Measurements from ENCODE around the gene SASS6.

The SASS6 gene

GRCh38 chr1:100134872-100135271, 2.1 kb upstream of the SASS6 start:
- no peak for TF ChIP-seq NFIC (IDR thresholded peaks at IDR 0.05)
- no peak for TF ChIP-seq YY1 (IDR thresholded peaks at IDR 0.05; ENCODE audit: low read depth)
- no peak for TF ChIP-seq EP300 (IDR thresholded peaks at IDR 0.05; ENCODE audit: borderline replicate concordance)
- no peak for TF ChIP-seq EGR1 (IDR thresholded peaks at IDR 0.05)
- TF ChIP-seq RAD21 (IDR thresholded peaks at IDR 0.05; ENCODE audit: low read depth), result no peak
- no peak for TF ChIP-seq FOXM1 (IDR thresholded peaks at IDR 0.05; ENCODE audit: borderline replicate concordance, low read depth)
- no peak for TF ChIP-seq TEAD4 (IDR thresholded peaks at IDR 0.05)
- no peak for TF ChIP-seq TAF1 (IDR thresholded peaks at IDR 0.05; ENCODE audit: low read depth)
- no peak for TF ChIP-seq CEBPB (IDR thresholded peaks at IDR 0.05)
- no peak for TF ChIP-seq ZBTB7A (IDR thresholded peaks at IDR 0.05; ENCODE audit: low read depth)
- no peak for TF ChIP-seq CREB1 (IDR thresholded peaks at IDR 0.05; ENCODE audit: low read depth)
- TF ChIP-seq TCF12 (IDR thresholded peaks at IDR 0.05; ENCODE audit: low read depth), result no peak
- TF ChIP-seq, protein P1, sequence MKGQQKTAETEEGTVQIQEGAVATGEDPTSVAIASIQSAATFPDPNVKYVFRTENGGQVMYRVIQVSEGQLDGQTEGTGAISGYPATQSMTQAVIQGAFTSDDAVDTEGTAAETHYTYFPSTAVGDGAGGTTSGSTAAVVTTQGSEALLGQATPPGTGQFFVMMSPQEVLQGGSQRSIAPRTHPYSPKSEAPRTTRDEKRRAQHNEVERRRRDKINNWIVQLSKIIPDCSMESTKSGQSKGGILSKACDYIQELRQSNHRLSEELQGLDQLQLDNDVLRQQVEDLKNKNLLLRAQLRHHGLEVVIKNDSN (IDR thresholded peaks at IDR 0.05), result no peak
- no peak for TF ChIP-seq REST (IDR thresholded peaks at IDR 0.05; ENCODE audit: low read depth)

DNA sequence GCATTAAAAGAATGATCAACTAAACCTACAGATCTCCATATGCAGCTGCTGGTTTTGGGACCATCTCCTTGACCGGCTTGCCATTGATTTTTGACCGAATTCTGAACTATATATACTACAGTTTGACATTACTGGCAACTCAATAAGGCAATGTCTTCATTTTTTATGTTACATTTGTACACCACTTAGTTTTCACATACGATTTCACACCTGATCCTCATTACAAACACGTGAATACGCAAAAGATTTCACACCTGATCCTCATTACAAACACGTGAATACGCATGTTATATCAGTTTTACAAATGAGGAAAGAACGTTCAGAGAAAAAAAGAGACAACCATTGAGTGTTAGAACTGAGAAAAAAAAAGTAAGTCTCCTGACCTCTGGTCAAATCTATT, 1.1 kb downstream of the SASS6 start:
- no peak for TF ChIP-seq REST (IDR thresholded peaks at IDR 0.05; ENCODE audit: low read depth)
- TF ChIP-seq TCF12 (IDR thresholded peaks at IDR 0.05; ENCODE audit: low read depth), result no peak
- TF ChIP-seq NFIC (IDR thresholded peaks at IDR 0.05), result no peak
- TF ChIP-seq EGR1 (IDR thresholded peaks at IDR 0.05), result no peak
- TF ChIP-seq YY1 (IDR thresholded peaks at IDR 0.05; ENCODE audit: low read depth), result no peak
- no peak for TF ChIP-seq FOXM1 (IDR thresholded peaks at IDR 0.05; ENCODE audit: borderline replicate concordance, low read depth)
- TF ChIP-seq MAX (IDR thresholded peaks at IDR 0.05), result no peak
- TF ChIP-seq TAF1 (IDR thresholded peaks at IDR 0.05; ENCODE audit: low read depth), result no peak
- TF ChIP-seq, protein P1 (IDR thresholded peaks at IDR 0.05), result no peak
- TF ChIP-seq TEAD4 (IDR thresholded peaks at IDR 0.05), result no peak
- TF ChIP-seq CEBPB (IDR thresholded peaks at IDR 0.05), result no peak
- no peak for TF ChIP-seq RAD21 (IDR thresholded peaks at IDR 0.05; ENCODE audit: low read depth)
- no peak for TF ChIP-seq CREB1 (IDR thresholded peaks at IDR 0.05; ENCODE audit: low read depth)
- no peak for TF ChIP-seq ZBTB7A (IDR thresholded peaks at IDR 0.05; ENCODE audit: low read depth)
- no peak for TF ChIP-seq EP300 (IDR thresholded peaks at IDR 0.05; ENCODE audit: borderline replicate concordance)

- TF ChIP-seq, protein P1 (IDR thresholded peaks at IDR 0.05), result no peak
- no peak for TF ChIP-seq EGR1 (IDR thresholded peaks at IDR 0.05)
- no peak for TF ChIP-seq REST (IDR thresholded peaks at IDR 0.05; ENCODE audit: low read depth)
- TF ChIP-seq YY1 (IDR thresholded peaks at IDR 0.05; ENCODE audit: low read depth), result no peak
Measured at GRCh38 chr1:100130552-100131077, 2.1 kb downstream of the SASS6 start.

DNA sequence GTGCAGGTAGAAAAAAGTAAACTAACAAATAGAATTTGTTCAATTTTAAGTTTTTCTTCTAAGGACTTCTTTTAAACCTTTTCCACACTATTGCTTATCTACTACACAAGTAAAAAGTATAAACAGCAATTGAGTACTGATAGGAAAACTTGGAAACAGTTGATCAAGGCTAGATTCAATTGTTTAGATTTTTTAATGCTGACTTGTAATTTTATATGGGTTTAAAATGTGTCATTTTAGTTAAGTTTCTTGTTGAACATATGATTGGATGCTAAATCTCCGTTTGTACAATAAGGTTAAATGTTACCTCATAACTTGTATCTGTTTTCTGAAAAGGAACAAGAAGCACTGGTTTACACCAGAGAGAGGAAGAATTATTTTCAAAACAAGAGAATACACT, 5.5 kb downstream of the SASS6 start:
- TF ChIP-seq EGR1 (IDR thresholded peaks at IDR 0.05), result no peak
- TF ChIP-seq YY1 (IDR thresholded peaks at IDR 0.05; ENCODE audit: low read depth), result no peak
- TF ChIP-seq CEBPB (IDR thresholded peaks at IDR 0.05), result no peak
- TF ChIP-seq TEAD4 (IDR thresholded peaks at IDR 0.05), result no peak

GRCh38 chr1:100122177-100122576, 10.6 kb downstream of the SASS6 start:
- TF ChIP-seq EGR1 (IDR thresholded peaks at IDR 0.05), result no peak
